PC-9 (cell line): ENCODE results near the gene TMEM59L. TPM values are rescaled to one million over a fixed set of nuclear protein-coding genes. Genes with fewer than 3 reads are reported as not detected.

Experiments
- BruUV-seq: library from RNA; stranded (reverse); fragments of 400-500 nt; replicated peaks from 2 replicates; lab custom pipeline; 2021; lab: Mats Ljungman, UMichigan
- CTCF ChIA-PET: fragments of 300-600 bp; sonication (Branson Sonifier 250); formaldehyde crosslinking; loops from one replicate; lab custom pipeline; 2022; ENCODE audit warnings: antibody characterized with exemption; lab: Charles Lee
- POLR2A ChIA-PET: fragments of 300-600 bp; sonication (Branson Sonifier 250); formaldehyde crosslinking; loops from one replicate; lab custom pipeline; 2022; ENCODE audit warnings: antibody characterized with exemption; ENCODE audit not compliant: unreplicated experiment; lab: Charles Lee
- DNase-seq, 2 experiments: peaks; one replicate each; pipeline versions ENCODE4 v3.0.0 to v3.0.0-alpha.2; 2015 to 2022; ENCODE audit warnings: mixed read lengths in 1 of 2
- H2AFZ ChIP-seq: fragments of 200-600 bp; sonication (generic); 2 replicates; pipeline ENCODE4 v1.8.1; 2017; ENCODE audit warnings: antibody characterized with exemption
- H3F3A ChIP-seq: fragments of 200-600 bp; sonication (generic); 2 replicates; pipeline ENCODE4 v1.8.1; 2017; ENCODE audit warnings: antibody characterized with exemption, mild to moderate bottlenecking, low read depth; ENCODE audit not compliant: insufficient read depth
- H3K27ac ChIP-seq: fragments of 200-600 bp; sonication (generic); 2 replicates; pipeline ENCODE4 v1.6.1; 2016; ENCODE audit warnings: mixed run types
- H3K27me3 ChIP-seq: fragments of 200-600 bp; sonication (generic); 2 replicates; pipeline ENCODE4 v1.6.1; 2016; ENCODE audit warnings: low read depth, mixed run types; ENCODE audit not compliant: insufficient read depth
- H3K36me3 ChIP-seq: fragments of 200-600 bp; sonication (generic); 2 replicates; pipeline ENCODE4 v1.6.1; 2016; ENCODE audit warnings: low read depth, mixed run types
- H3K4me1 ChIP-seq: fragments of 200-600 bp; sonication (generic); replicated peaks from 2 replicates; pipeline ENCODE4 v1.6.1; 2016; ENCODE audit warnings: mixed run types; ENCODE audit not compliant: insufficient read depth
- H3K4me2 ChIP-seq: fragments of 200-600 bp; sonication (generic); 2 replicates; pipeline ENCODE4 v1.6.1; 2017; ENCODE audit warnings: mixed run types
- H3K4me3 ChIP-seq: fragments of 200-600 bp; sonication (generic); 2 replicates; pipeline ENCODE4 v1.6.1; 2016; ENCODE audit warnings: mixed run types
- H3K79me2 ChIP-seq: fragments of 200-600 bp; sonication (generic); 2 replicates; pipeline ENCODE4 v1.6.1; 2017; ENCODE audit warnings: low read depth, mixed run types
- H3K9me2 ChIP-seq: fragments of 200-600 bp; sonication (generic); 2 replicates; pipeline ENCODE4 v1.8.1; 2017; ENCODE audit warnings: mild to moderate bottlenecking; ENCODE audit not compliant: insufficient read depth
- H3K9me3 ChIP-seq: fragments of 200-600 bp; sonication (generic); 2 replicates; pipeline ENCODE4 v1.8.1; 2016; ENCODE audit warnings: low read depth; ENCODE audit not compliant: insufficient read depth
- H4K20me1 ChIP-seq: fragments of 200-600 bp; sonication (generic); 2 replicates; pipeline ENCODE4 v1.8.1; 2017; ENCODE audit not compliant: insufficient read depth
- EZH2 ChIP-seq: fragments of 200-600 bp; sonication (generic); IDR thresholded peaks from 2 replicates; pipeline ENCODE4 v1.8.0; 2017; ENCODE audit warnings: antibody characterized with exemption, low read depth
- intact Hi-C: fragments of 100-400 bp; cut with micrococcal nuclease; formaldehyde crosslinking; loops from one replicate; pipeline ENCODE4 v1.10.0; 2022; ENCODE audit not compliant: unreplicated experiment
- total RNA-seq: library from RNA; stranded (reverse); gene quantifications from 2 replicates; pipeline ENCODE4 v1.2.3, GENCODE V29; 2021
- TF ChIP-seq, protein P1 (sequence below): fragments of 200-600 bp; sonication (generic); conservative IDR thresholded peaks from 2 replicates; pipeline ENCODE4 v1.6.1; 2017; ENCODE audit warnings: mixed run types, antibody characterized with exemption, mild to moderate bottlenecking, moderate library complexity

TMEM59L gene
- total RNA-seq, 1 experiment from 2014 or later, result 0.65 TPM

DNA sequence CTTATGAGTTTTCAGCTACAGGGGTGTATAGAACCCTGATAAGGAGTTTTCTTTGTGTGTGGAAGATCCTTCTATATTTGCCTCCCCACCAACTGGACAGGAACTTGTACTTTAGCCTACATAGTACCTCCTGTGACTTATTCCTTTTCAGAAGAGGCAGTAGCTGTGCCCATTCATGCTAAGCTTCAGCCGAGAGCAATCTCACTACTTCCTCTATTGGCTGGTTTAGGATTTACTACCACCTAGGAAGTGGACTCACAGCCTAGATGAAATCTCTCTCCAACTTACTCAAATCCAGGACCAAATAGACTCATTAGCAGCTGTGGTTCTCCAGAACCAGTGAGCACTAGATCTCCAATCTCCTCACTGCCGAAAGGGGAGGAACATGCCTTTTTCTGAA is 26.4 kb upstream of the TMEM59L start:
- Histone ChIP-seq H3K4me3 (no peak overlapping the region), H2AFZ (no peak overlapping the region), H3K27me3 (no peaks in the 10 kb centered on the region), H3K4me2 (no peak overlapping the region), H3K9me3 (no peaks in the 10 kb centered on the region), H3K4me1 (peaks cover 11% of the 10 kb centered on the region), H3K27ac (no peak overlapping the region), H3K79me2 (peaks cover 14% of the 10 kb centered on the region; the same call in 1 of the 2 replicates), H3K36me3 (no peaks in the 10 kb centered on the region; the same call in 1 of the 2 replicates), H3K9me2 (no peaks in the 10 kb centered on the region), H4K20me1 (no peaks in the 10 kb centered on the region), H3F3A (peaks cover 23% of the 10 kb centered on the region; the same call in 1 of the 2 replicates)
- ChIA-PET CTCF (interaction anchor here (0.6 kb wide), 2 partner anchors 405 to 600 kb away, joined by 3 to 4 read pairs; no protein-coding TSS in a partner anchor), POLR2A (no interaction called here)
- intact Hi-C loops, result loop anchor here (5.0 kb wide), 1 partner anchor 246 kb away; the partner anchor contains the start of gene UPF1
- BruUV-seq, result no TSS peak
- no peak for DNase-seq
- TF ChIP-seq, protein P1, sequence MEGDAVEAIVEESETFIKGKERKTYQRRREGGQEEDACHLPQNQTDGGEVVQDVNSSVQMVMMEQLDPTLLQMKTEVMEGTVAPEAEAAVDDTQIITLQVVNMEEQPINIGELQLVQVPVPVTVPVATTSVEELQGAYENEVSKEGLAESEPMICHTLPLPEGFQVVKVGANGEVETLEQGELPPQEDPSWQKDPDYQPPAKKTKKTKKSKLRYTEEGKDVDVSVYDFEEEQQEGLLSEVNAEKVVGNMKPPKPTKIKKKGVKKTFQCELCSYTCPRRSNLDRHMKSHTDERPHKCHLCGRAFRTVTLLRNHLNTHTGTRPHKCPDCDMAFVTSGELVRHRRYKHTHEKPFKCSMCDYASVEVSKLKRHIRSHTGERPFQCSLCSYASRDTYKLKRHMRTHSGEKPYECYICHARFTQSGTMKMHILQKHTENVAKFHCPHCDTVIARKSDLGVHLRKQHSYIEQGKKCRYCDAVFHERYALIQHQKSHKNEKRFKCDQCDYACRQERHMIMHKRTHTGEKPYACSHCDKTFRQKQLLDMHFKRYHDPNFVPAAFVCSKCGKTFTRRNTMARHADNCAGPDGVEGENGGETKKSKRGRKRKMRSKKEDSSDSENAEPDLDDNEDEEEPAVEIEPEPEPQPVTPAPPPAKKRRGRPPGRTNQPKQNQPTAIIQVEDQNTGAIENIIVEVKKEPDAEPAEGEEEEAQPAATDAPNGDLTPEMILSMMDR, result no peak
- TF ChIP-seq EZH2, result no peak

DNA sequence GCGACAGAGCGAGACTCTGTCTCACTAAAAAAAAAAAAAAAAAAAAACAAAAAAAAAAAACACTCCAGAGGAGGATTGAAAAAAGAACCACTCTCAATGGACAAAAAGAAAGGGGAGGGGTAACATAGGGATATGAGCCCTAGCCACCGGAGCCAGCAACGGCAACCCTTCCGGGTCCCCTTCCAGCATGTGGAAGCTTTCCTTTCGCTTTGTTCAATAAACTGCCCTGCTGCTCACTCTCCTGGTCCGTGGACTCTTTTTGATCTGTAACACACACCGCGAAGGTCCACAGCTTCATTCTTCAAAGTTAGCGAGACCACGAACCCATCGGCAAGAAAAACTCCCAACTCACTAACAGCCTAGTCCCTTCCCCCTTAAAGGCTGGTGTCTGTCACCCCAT is 25.1 kb upstream of the TMEM59L start:
- Histone ChIP-seq H3K4me2 (peak overlapping the region; percentile 84), H3K27me3 (no peaks in the 10 kb centered on the region), H3K27ac (no peak overlapping the region), H3F3A (peaks cover 34% of the 10 kb centered on the region; the same call in 1 of the 2 replicates), H3K4me3 (no peak overlapping the region), H3K79me2 (peaks cover 14% of the 10 kb centered on the region; the same call in 1 of the 2 replicates), H3K9me2 (no peaks in the 10 kb centered on the region), H3K9me3 (no peaks in the 10 kb centered on the region), H3K4me1 (peaks cover 11% of the 10 kb centered on the region), H2AFZ (no peak overlapping the region), H4K20me1 (no peaks in the 10 kb centered on the region), H3K36me3 (no peaks in the 10 kb centered on the region; the same call in 1 of the 2 replicates)
- no peak for DNase-seq
- TF ChIP-seq, protein P1, result no peak
- no peak for TF ChIP-seq EZH2
- POLR2A ChIA-PET, result interaction anchor here (0.5 to 0.8 kb wide), 2 partner anchors 29 to 63 kb away, joined by 3 to 14 read pairs; no protein-coding TSS in a partner anchor
- CTCF ChIA-PET, result no interaction called here
- intact Hi-C loops, result loop anchor here (5.0 kb wide), 1 partner anchor 245 kb away; the partner anchor contains the start of gene UPF1
- no TSS peak for BruUV-seq

DNA sequence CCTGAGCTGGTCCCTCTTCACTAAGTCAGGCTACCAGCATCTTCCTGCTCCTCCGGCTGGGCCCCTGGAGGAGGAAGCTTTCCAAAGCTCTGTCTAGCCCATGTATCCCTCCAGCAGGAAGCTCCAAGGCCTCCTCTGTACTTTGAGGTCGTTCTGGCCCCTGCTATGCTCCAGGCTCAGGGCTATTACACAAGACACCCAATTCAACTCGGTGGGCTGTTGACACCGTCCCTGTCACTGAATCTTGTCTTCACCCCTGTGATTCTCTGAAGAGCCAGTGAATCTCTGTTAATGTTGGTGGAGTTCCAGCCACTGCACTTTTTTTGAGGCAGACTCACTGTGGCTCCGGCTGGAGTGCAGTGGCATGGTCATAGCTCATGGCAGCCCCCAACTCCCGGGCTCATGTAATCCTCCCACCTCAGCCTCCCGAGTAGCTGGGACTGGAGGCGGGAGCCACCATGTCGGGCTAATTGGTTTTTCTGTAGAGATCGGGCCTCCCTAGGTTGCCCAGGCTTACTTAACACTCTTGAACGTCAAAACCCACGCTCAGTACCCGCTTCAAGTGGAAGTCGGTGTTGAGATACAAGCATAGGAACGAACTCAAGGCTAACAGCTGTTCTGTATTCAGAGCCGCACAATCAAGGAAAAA is 24.6 kb upstream of the TMEM59L start:
- ChIA-PET POLR2A (interaction anchor here (0.5 to 0.8 kb wide), 3 partner anchors 30 to 1871 kb away, joined by 3 to 14 read pairs (median 4); no protein-coding TSS in a partner anchor), CTCF (interaction anchor here (0.9 kb wide), 1 partner anchor 243 kb away, joined by 3 read pairs; no protein-coding TSS in a partner anchor)
- Histone ChIP-seq H3K9me3 (no peaks in the 10 kb centered on the region), H2AFZ (peak overlapping the region; percentile 92), H4K20me1 (no peaks in the 10 kb centered on the region), H3K36me3 (no peaks in the 10 kb centered on the region; the same call in 1 of the 2 replicates), H3K9me2 (no peaks in the 10 kb centered on the region), H3K4me1 (peaks cover 11% of the 10 kb centered on the region), H3K27ac (peak overlapping the region; percentile 64), H3K4me3 (peak overlapping the region; percentile 79), H3K4me2 (peak overlapping the region; percentile 84), H3F3A (peaks cover 38% of the 10 kb centered on the region; the same call in 1 of the 2 replicates), H3K79me2 (peaks cover 14% of the 10 kb centered on the region; the same call in 1 of the 2 replicates), H3K27me3 (no peaks in the 10 kb centered on the region)
- BruUV-seq, result TSS peak; percentile 80
- intact Hi-C loops, result loop anchor here (5.0 kb wide), 1 partner anchor 244 kb away; the partner anchor contains the start of gene UPF1
- TF ChIP-seq EZH2, result no peak
- TF ChIP-seq, protein P1, result no peak
- no peak for DNase-seq
